HG03439 (cell line): Measurements from ENCODE around the gene GUCY2D.
"Not testable (repeated sequence)": the region's sequence is repeated elsewhere in the genome, so short reads cannot be mapped to it uniquely, and the experiment has no call there.

Experiments used
- ATAC-seq: cut with Tn5 transposase; IDR thresholded peaks from one replicate; pipeline ENCODE4 v1.9.1; 2021; ENCODE audit warnings: mild to moderate bottlenecking, moderate library complexity; ENCODE audit not compliant: unreplicated experiment

The GUCY2D gene

GRCh38 chr17:8001976-8002720, at the start of gene GUCY2D:
Gene GUCY2D, plus strand, starts transcription at chr17:8002615. Its CDS starts 433 bp downstream, at chr17:8003048.
- ATAC-seq = no peak

- ATAC-seq = not testable (repeated sequence)
Measured at GRCh38 chr17:7953266-7953665, 49.1 kb upstream of the GUCY2D start.

GRCh38 chr17:7955414-7956227, 46.8 kb upstream of the GUCY2D start:
- no peak for ATAC-seq

- no peak for ATAC-seq
Measured at GRCh38 chr17:7956228-7956965, 46.0 kb upstream of the GUCY2D start.

- ATAC-seq = no peak
Measured at GRCh38 chr17:7959503-7960253, 42.7 kb upstream of the GUCY2D start.

- no peak for ATAC-seq
Measured at GRCh38 chr17:7961421-7961820, 41.0 kb upstream of the GUCY2D start.

- no peak for ATAC-seq
Measured at GRCh38 chr17:7967751-7968150, 34.7 kb upstream of the GUCY2D start.

GRCh38 chr17:7969433-7969832, 33.0 kb upstream of the GUCY2D start:
- no peak for ATAC-seq

GRCh38 chr17:7971651-7972050, 30.8 kb upstream of the GUCY2D start:
- ATAC-seq = no peak

GRCh38 chr17:7972131-7972785, 30.2 kb upstream of the GUCY2D start:
- no peak for ATAC-seq

- ATAC-seq = no peak
Measured at GRCh38 chr17:7974638-7975131, 27.7 kb upstream of the GUCY2D start.

GRCh38 chr17:7977039-7977438, 25.4 kb upstream of the GUCY2D start:
- no peak for ATAC-seq

- no peak for ATAC-seq
Measured at GRCh38 chr17:7977805-7978204, 24.6 kb upstream of the GUCY2D start.

- no peak for ATAC-seq
Measured at GRCh38 chr17:7982173-7982572, 20.2 kb upstream of the GUCY2D start.

GRCh38 chr17:7982666-7983065, 19.7 kb upstream of the GUCY2D start:
- no peak for ATAC-seq

GRCh38 chr17:7984904-7985303, 17.5 kb upstream of the GUCY2D start:
- no peak for ATAC-seq

GRCh38 chr17:7987112-7987893, 15.1 kb upstream of the GUCY2D start:
- ATAC-seq = no peak

GRCh38 chr17:7988750-7989178, 13.7 kb upstream of the GUCY2D start:
- ATAC-seq = no peak
